ENCODE measurements around the gene TRIM16.

The TRIM16 gene

GRCh38 chr17:15658296-15658695, 25.8 kb downstream of the TRIM16 start:
- TF ChIP-seq ZNF214 (tag by site-specific recombination; IDR thresholded peaks at IDR 0.05; ENCODE audit: borderline replicate concordance): no peak
- TF ChIP-seq ZNF302 (tag by site-specific recombination; IDR thresholded peaks at IDR 0.05; ENCODE audit: low read depth): no peak
- TF ChIP-seq, protein P1, sequence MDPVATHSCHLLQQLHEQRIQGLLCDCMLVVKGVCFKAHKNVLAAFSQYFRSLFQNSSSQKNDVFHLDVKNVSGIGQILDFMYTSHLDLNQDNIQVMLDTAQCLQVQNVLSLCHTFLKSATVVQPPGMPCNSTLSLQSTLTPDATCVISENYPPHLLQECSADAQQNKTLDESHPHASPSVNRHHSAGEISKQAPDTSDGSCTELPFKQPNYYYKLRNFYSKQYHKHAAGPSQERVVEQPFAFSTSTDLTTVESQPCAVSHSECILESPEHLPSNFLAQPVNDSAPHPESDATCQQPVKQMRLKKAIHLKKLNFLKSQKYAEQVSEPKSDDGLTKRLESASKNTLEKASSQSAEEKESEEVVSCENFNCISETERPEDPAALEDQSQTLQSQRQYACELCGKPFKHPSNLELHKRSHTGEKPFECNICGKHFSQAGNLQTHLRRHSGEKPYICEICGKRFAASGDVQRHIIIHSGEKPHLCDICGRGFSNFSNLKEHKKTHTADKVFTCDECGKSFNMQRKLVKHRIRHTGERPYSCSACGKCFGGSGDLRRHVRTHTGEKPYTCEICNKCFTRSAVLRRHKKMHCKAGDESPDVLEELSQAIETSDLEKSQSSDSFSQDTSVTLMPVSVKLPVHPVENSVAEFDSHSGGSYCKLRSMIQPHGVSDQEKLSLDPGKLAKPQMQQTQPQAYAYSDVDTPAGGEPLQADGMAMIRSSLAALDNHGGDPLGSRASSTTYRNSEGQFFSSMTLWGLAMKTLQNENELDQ (tag by site-specific recombination; IDR thresholded peaks at IDR 0.05; ENCODE audit: low read depth): no peak
- TF ChIP-seq PRDM1 (tag by site-specific recombination; IDR thresholded peaks at IDR 0.05): no peak
- Histone ChIP-seq H3K9me3 (ENCODE audit: control insufficient read depth, insufficient read depth, low read depth, low read length) (no peaks in the 10 kb centered on the region), H3K36me3 (ENCODE audit: control insufficient read depth in 2 of 2, insufficient read depth in 1 of 2, low read length in 2 of 2) (peaks cover 0 to 49% of the 10 kb centered on the region in 2 experiments), H3K4me3 (ENCODE audit: low read depth, low read length) (no peak overlapping the region), H3K27ac (ENCODE audit: extremely low read depth, low read depth, low read length) (no peak overlapping the region), H3K4me1 (ENCODE audit: control insufficient read depth, insufficient read depth, low read length) (peaks cover 3% of the 10 kb centered on the region; the same call in 1 of the 2 replicates)
- ChIA-PET CTCF (no interaction called here), POLR2A (no interaction called here)

- ChIA-PET CTCF (no interaction called here), POLR2A (no interaction called here)
- H3K27ac ChIP-seq (ENCODE audit: extremely low read depth, low read depth, low read length): no peak overlapping the region
- no peaks in the 10 kb centered on the region for H3K9me3 ChIP-seq (ENCODE audit: control insufficient read depth, insufficient read depth, low read depth, low read length)
- H3K4me1 ChIP-seq (ENCODE audit: control insufficient read depth, insufficient read depth, low read length): peaks cover 3% of the 10 kb centered on the region; the same call in 1 of the 2 replicates
- H3K4me3 ChIP-seq (ENCODE audit: low read depth, low read length): no peak overlapping the region
- H3K36me3 ChIP-seq (ENCODE audit: control insufficient read depth in 2 of 2, insufficient read depth in 1 of 2, low read length in 2 of 2): peaks cover 0 to 45% of the 10 kb centered on the region in 2 experiments
- TF ChIP-seq, protein P2, sequence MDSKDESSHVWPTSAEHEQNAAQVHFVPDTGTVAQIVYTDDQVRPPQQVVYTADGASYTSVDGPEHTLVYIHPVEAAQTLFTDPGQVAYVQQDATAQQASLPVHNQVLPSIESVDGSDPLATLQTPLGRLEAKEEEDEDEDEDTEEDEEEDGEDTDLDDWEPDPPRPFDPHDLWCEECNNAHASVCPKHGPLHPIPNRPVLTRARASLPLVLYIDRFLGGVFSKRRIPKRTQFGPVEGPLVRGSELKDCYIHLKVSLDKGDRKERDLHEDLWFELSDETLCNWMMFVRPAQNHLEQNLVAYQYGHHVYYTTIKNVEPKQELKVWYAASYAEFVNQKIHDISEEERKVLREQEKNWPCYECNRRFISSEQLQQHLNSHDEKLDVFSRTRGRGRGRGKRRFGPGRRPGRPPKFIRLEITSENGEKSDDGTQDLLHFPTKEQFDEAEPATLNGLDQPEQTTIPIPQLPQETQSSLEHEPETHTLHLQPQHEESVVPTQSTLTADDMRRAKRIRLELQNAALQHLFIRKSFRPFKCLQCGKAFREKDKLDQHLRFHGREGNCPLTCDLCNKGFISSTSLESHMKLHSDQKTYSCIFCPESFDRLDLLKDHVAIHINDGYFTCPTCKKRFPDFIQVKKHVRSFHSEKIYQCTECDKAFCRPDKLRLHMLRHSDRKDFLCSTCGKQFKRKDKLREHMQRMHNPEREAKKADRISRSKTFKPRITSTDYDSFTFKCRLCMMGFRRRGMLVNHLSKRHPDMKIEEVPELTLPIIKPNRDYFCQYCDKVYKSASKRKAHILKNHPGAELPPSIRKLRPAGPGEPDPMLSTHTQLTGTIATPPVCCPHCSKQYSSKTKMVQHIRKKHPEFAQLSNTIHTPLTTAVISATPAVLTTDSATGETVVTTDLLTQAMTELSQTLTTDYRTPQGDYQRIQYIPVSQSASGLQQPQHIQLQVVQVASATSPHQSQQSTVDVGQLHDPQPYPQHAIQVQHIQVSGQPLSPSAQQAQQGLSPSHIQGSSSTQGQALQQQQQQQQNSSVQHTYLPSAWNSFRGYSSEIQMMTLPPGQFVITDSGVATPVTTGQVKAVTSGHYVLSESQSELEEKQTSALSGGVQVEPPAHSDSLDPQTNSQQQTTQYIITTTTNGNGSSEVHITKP (tag by site-specific recombination; IDR thresholded peaks at IDR 0.05): no peak
- TF ChIP-seq ZNF707 (tag by site-specific recombination; IDR thresholded peaks at IDR 0.05): no peak
- TF ChIP-seq MZF1 (tag by site-specific recombination; IDR thresholded peaks at IDR 0.05; ENCODE audit: borderline replicate concordance): no peak
- TF ChIP-seq ZBTB11 (tag by site-specific recombination; conservative IDR thresholded peaks at IDR 0.05; ENCODE audit: low read depth): no peak
- TF ChIP-seq ZIC2 (tag by site-specific recombination; IDR thresholded peaks at IDR 0.05): no peak
- TF ChIP-seq GLI4 (tag by site-specific recombination; IDR thresholded peaks at IDR 0.05): no peak
- no peak for TF ChIP-seq ZFHX2 (tag by site-specific recombination; conservative IDR thresholded peaks at IDR 0.05)
- TF ChIP-seq, protein P3, sequence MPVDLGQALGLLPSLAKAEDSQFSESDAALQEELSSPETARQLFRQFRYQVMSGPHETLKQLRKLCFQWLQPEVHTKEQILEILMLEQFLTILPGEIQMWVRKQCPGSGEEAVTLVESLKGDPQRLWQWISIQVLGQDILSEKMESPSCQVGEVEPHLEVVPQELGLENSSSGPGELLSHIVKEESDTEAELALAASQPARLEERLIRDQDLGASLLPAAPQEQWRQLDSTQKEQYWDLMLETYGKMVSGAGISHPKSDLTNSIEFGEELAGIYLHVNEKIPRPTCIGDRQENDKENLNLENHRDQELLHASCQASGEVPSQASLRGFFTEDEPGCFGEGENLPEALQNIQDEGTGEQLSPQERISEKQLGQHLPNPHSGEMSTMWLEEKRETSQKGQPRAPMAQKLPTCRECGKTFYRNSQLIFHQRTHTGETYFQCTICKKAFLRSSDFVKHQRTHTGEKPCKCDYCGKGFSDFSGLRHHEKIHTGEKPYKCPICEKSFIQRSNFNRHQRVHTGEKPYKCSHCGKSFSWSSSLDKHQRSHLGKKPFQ (tag by site-specific recombination; IDR thresholded peaks at IDR 0.05): no peak
- no peak for TF ChIP-seq ZNF354C (tag by site-specific recombination; IDR thresholded peaks at IDR 0.05; ENCODE audit: borderline replicate concordance, low read depth)
- TF ChIP-seq, protein P4, sequence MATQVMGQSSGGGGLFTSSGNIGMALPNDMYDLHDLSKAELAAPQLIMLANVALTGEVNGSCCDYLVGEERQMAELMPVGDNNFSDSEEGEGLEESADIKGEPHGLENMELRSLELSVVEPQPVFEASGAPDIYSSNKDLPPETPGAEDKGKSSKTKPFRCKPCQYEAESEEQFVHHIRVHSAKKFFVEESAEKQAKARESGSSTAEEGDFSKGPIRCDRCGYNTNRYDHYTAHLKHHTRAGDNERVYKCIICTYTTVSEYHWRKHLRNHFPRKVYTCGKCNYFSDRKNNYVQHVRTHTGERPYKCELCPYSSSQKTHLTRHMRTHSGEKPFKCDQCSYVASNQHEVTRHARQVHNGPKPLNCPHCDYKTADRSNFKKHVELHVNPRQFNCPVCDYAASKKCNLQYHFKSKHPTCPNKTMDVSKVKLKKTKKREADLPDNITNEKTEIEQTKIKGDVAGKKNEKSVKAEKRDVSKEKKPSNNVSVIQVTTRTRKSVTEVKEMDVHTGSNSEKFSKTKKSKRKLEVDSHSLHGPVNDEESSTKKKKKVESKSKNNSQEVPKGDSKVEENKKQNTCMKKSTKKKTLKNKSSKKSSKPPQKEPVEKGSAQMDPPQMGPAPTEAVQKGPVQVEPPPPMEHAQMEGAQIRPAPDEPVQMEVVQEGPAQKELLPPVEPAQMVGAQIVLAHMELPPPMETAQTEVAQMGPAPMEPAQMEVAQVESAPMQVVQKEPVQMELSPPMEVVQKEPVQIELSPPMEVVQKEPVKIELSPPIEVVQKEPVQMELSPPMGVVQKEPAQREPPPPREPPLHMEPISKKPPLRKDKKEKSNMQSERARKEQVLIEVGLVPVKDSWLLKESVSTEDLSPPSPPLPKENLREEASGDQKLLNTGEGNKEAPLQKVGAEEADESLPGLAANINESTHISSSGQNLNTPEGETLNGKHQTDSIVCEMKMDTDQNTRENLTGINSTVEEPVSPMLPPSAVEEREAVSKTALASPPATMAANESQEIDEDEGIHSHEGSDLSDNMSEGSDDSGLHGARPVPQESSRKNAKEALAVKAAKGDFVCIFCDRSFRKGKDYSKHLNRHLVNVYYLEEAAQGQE (tag by site-specific recombination; IDR thresholded peaks at IDR 0.05): no peak
- TF ChIP-seq ZNF558 (tag by site-specific recombination; IDR thresholded peaks at IDR 0.05): no peak
- no peak for TF ChIP-seq IKZF3 (tag by site-specific recombination; IDR thresholded peaks at IDR 0.05)
Observed at GRCh38 chr17:15657868-15658267, 26.2 kb downstream of the TRIM16 start.
